BJ (cell line): ENCODE data around the gene GPI. TPM values are rescaled to one million over a fixed set of nuclear protein-coding genes. Genes with fewer than 3 reads are reported as not detected.

Source experiments
- CTCF ChIA-PET: fragments of 350-600 bp; formaldehyde crosslinking; extraction: SDS; loops from one replicate; lab custom pipeline; 2021; ENCODE audit warnings: antibody characterized with exemption, inconsistent platforms; lab: Yijun Ruan, JAX
- POLR2A ChIA-PET: fragments of 300-600 bp; sonication (Branson Sonifier 250); formaldehyde crosslinking; extraction: SDS; loops from one replicate; lab custom pipeline; 2021; ENCODE audit warnings: antibody characterized with exemption; lab: Charles Lee
- DNase-seq: peaks from one replicate; pipeline ENCODE4 v3.0.0-alpha.2; 2011; ENCODE audit warnings: low read depth
- H3K27me3 ChIP-seq: 2 replicates; pipeline ENCODE4 v1.6.0; 2011; ENCODE audit warnings: low read length; ENCODE audit not compliant: control insufficient read depth, insufficient read depth
- H3K36me3 ChIP-seq: 2 replicates; pipeline ENCODE4 v1.5.1; 2011; ENCODE audit warnings: low read length; ENCODE audit not compliant: control insufficient read depth, insufficient read depth
- H3K4me3 ChIP-seq: 2 replicates; pipeline ENCODE4 v1.5.1; 2011; ENCODE audit warnings: low read depth, mild to moderate bottlenecking, control low read depth, low read length
- polyA plus RNA-seq: library from polyadenylated mRNA; depleted of rRNA; stranded (reverse); fragments of >200 nt; gene quantifications from 2 replicates; pipeline ENCODE4 v1.2.3, GENCODE V29; 2011
- TF ChIP-seq, protein P1 (sequence below): IDR thresholded peaks from 2 replicates; pipeline ENCODE4 v1.5.1; 2011; ENCODE audit warnings: low read depth, mild to moderate bottlenecking, control low read depth, inconsistent platforms, low read length, moderate library complexity; ENCODE audit not compliant: insufficient read depth

Gene GPI
- polyA plus RNA-seq, 1 experiment = 262 TPM

DNA sequence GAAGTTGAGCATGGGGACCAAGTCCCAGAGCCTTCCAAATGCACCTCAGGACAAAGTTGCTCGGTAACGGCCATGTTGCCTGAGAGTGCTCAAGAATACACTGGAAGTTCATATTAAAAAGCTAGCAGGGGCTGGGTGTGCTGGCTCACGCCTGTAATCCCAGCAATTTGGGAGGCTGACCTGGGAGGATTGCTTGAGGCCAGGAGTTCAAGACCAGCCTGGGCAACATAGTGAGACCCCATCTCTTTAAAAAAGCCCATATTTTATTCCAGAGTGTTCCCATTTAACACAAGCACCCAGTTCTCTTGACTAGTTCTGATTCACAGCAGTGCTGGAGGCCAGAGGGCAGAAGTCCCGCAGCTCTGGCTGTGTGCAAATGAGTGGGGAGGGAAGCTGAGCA lies 8.1 kb upstream of the GPI start:
- POLR2A ChIA-PET = no interaction called here
- TF ChIP-seq, protein P1, sequence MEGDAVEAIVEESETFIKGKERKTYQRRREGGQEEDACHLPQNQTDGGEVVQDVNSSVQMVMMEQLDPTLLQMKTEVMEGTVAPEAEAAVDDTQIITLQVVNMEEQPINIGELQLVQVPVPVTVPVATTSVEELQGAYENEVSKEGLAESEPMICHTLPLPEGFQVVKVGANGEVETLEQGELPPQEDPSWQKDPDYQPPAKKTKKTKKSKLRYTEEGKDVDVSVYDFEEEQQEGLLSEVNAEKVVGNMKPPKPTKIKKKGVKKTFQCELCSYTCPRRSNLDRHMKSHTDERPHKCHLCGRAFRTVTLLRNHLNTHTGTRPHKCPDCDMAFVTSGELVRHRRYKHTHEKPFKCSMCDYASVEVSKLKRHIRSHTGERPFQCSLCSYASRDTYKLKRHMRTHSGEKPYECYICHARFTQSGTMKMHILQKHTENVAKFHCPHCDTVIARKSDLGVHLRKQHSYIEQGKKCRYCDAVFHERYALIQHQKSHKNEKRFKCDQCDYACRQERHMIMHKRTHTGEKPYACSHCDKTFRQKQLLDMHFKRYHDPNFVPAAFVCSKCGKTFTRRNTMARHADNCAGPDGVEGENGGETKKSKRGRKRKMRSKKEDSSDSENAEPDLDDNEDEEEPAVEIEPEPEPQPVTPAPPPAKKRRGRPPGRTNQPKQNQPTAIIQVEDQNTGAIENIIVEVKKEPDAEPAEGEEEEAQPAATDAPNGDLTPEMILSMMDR = no peak
- H3K27me3 ChIP-seq = no peaks in the 10 kb centered on the region
- peaks cover 17% of the 10 kb centered on the region for H3K36me3 ChIP-seq
- CTCF ChIA-PET = interaction anchor here (0.7 to 4.5 kb wide), 2 partner anchors 11 to 138 kb away, joined by 3 to 19 read pairs; no protein-coding TSS in a partner anchor
- no peak overlapping the region for H3K4me3 ChIP-seq
- no peak for DNase-seq

DNA sequence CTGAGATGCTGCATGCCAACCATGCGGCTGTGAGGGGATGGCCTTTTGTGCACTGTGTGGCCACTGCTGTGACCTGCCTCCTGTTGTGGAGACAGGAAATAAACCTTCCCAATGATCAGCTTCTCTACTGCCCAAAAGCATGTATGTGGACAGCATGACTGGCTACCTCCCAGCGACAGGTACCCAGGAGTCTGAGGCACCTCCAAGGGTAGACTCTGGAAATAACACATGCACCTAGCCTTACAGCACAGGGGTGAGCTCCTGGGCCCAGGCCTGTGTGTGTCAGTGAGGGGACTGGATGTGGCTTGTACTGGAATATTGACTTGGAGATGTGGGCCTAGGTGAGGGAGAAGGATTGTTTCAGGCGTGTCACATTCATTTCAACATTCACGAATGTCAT lies 7.6 kb upstream of the GPI start:
- DNase-seq = no peak
- ChIA-PET CTCF (interaction anchor here (0.7 to 4.5 kb wide), 2 partner anchors 11 to 138 kb away, joined by 3 to 19 read pairs; no protein-coding TSS in a partner anchor), POLR2A (no interaction called here)
- H3K27me3 ChIP-seq = no peaks in the 10 kb centered on the region
- TF ChIP-seq, protein P1 = no peak
- H3K36me3 ChIP-seq = peaks cover 16% of the 10 kb centered on the region
- no peak overlapping the region for H3K4me3 ChIP-seq

DNA sequence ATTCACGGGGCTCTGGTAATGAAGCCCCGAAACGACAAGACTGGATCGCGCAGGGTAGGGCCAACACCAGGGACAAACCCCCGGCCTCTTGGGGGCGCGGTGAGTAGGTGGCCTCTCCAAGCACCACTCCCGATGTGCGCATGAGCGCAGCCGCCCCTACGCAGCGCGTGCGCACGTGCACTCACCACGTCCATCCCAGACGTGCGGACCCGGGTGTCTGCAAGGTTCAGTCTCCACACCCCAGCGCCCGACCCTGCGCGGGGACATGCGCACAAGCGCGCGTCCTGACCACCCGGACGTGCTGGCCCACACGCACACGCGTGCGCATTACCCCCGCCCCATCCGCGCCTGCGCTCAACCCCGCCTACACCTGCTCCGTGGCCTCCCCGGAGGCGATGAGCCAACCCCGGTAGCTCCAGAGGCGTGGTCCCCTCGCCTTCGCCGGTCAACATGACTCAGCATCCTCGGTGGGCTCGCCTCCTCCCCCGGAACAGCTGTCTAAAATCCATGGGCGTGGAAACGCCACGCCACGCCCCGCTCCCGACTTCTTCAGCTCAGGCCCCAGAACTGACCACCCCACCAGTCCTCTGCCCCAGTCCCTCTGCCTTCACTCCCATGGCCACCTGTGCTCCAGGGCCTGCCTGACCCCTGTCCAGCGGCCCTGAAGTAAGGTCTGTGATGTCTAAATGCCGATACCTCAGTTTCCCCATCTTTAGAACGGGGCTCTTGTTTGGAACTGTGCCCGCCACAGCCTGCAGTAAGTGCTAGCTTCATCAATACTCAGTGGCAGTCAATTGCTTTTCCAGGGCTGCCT lies 5.6 kb upstream of the GPI start:
- H3K27me3 ChIP-seq = no peaks in the 10 kb centered on the region
- ChIA-PET POLR2A (no interaction called here), CTCF (interaction anchor here (0.9 to 4.5 kb wide), 3 partner anchors 13 to 263 kb away, joined by 3 to 19 read pairs (median 4); no protein-coding TSS in a partner anchor)
- H3K36me3 ChIP-seq = peaks cover 7% of the 10 kb centered on the region
- H3K4me3 ChIP-seq = peak overlapping the region; percentile 25
- TF ChIP-seq, protein P1 = peak; percentile 75
- DNase-seq = peak; percentile 89

DNA sequence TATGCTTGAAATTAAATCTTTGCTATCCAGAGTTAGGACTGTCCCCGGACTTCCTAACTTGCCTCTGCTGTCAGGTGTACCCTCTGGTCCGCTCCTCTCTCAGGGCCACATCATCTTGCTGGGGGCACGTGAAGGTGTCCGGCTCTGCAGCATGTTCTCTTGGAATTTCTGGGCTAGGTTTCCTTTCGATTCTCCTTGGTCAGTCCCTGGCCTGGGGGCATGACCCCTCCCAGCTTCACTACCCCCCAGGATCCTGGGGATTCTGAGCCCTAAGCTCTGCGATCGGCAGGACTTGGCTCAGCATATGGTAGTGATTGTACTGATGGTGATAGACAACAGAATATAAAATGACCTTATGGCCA lies 5.1 kb upstream of the GPI start:
- DNase-seq = no peak
- Histone ChIP-seq H3K36me3 (peaks cover 5% of the 10 kb centered on the region), H3K27me3 (no peaks in the 10 kb centered on the region), H3K4me3 (peak overlapping the region; percentile 25)
- ChIA-PET CTCF (interaction anchor here (0.9 to 4.5 kb wide), 3 partner anchors 14 to 263 kb away, joined by 3 to 19 read pairs (median 4); no protein-coding TSS in a partner anchor), POLR2A (no interaction called here)
- TF ChIP-seq, protein P1 = no peak

DNA sequence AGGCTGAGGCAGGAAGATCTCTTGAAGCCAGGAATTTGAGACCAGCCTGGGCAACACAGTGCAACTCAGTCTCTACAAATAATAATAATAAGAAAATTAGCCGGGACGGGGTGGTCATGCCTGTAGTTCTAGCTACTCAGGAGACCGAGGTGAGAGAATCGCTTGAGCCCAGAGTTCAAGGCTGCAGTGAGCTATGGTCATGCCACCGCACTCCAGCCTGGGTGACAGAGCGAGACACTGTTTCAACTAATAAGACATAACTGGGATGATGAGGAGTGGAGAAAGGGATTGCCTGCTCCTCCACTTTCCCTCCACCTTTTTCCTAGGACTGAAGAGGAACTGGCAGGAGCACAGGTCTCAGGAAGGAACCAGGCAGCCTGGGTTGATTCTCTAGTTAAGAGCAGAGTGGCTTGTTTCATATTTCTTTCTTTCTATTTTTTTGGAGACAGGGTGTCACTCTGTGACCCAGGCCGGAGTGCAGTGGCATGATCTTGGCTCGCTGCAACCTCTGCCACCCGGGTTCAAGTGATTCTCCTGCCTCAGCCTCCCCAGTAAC lies 4.6 kb upstream of the GPI start:
- TF ChIP-seq, protein P1 = no peak
- Histone ChIP-seq H3K36me3 (peaks cover 3% of the 10 kb centered on the region; the same call in 1 of the 2 replicates), H3K4me3 (no peak overlapping the region), H3K27me3 (no peaks in the 10 kb centered on the region)
- ChIA-PET POLR2A (no interaction called here), CTCF (interaction anchor here (1.9 to 4.5 kb wide), 2 partner anchors 14 to 187 kb away, joined by 4 to 19 read pairs; no protein-coding TSS in a partner anchor)
- no peak for DNase-seq
